BJ (cell line): ENCODE measurements around the gene PPY. TPM values are rescaled to one million over a fixed set of nuclear protein-coding genes. Genes with fewer than 3 reads are reported as not detected.

Source experiments
- CTCF ChIA-PET: fragments of 350-600 bp; formaldehyde crosslinking; extraction: SDS; loops from one replicate; lab custom pipeline; 2021; ENCODE audit warnings: antibody characterized with exemption, inconsistent platforms; lab: Yijun Ruan, JAX
- POLR2A ChIA-PET: fragments of 300-600 bp; sonication (Branson Sonifier 250); formaldehyde crosslinking; extraction: SDS; loops from one replicate; lab custom pipeline; 2021; ENCODE audit warnings: antibody characterized with exemption; lab: Charles Lee
- DNase-seq: peaks from one replicate; pipeline ENCODE4 v3.0.0-alpha.2; 2011; ENCODE audit warnings: low read depth
- H3K27me3 ChIP-seq: 2 replicates; pipeline ENCODE4 v1.6.0; 2011; ENCODE audit warnings: low read length; ENCODE audit not compliant: control insufficient read depth, insufficient read depth
- H3K36me3 ChIP-seq: 2 replicates; pipeline ENCODE4 v1.5.1; 2011; ENCODE audit warnings: low read length; ENCODE audit not compliant: control insufficient read depth, insufficient read depth
- H3K4me3 ChIP-seq: 2 replicates; pipeline ENCODE4 v1.5.1; 2011; ENCODE audit warnings: low read depth, mild to moderate bottlenecking, control low read depth, low read length
- CTCF ChIP-seq: IDR thresholded peaks from 2 replicates; pipeline ENCODE4 v1.5.1; 2011; ENCODE audit warnings: low read depth, mild to moderate bottlenecking, control low read depth, inconsistent platforms, low read length, moderate library complexity; ENCODE audit not compliant: insufficient read depth
- polyA plus RNA-seq: library from polyadenylated mRNA; depleted of rRNA; stranded (reverse); fragments of >200 nt; gene quantifications from 2 replicates; pipeline ENCODE4 v1.2.3, GENCODE V29; 2011

Gene PPY
- polyA plus RNA-seq, 1 experiment = not detected

GRCh38 chr17:43984521-43984920, 42.2 kb upstream of the PPY start:
- TF ChIP-seq CTCF = no peak
- no peaks in the 10 kb centered on the region for H3K36me3 ChIP-seq
- peaks cover 22% of the 10 kb centered on the region for H3K27me3 ChIP-seq
- DNase-seq = no peak
- POLR2A ChIA-PET = no interaction called here
- no peak overlapping the region for H3K4me3 ChIP-seq
- CTCF ChIA-PET = interaction anchor here (1.1 to 4.0 kb wide), 7 partner anchors 10 to 106 kb away, joined by 4 to 28 read pairs (median 7); partner anchors contain the start of gene MPP2

- Histone ChIP-seq H3K27me3 (peaks cover 22% of the 10 kb centered on the region), H3K36me3 (no peaks in the 10 kb centered on the region), H3K4me3 (peak overlapping the region; percentile 27)
- POLR2A ChIA-PET = no interaction called here
- peak; percentile 42 for TF ChIP-seq CTCF
- CTCF ChIA-PET = interaction anchor here (1.1 to 4.0 kb wide), 9 partner anchors 8 to 106 kb away, joined by 4 to 28 read pairs (median 6); partner anchors contain the start of gene MPP2
- no peak for DNase-seq
These were observed 41.5 kb upstream of the PPY start for GRCh38 chr17:43983515-43984411.

GRCh38 chr17:43983196-43983514, 40.9 kb upstream of the PPY start:
- no peak for TF ChIP-seq CTCF
- H3K36me3 ChIP-seq = no peaks in the 10 kb centered on the region
- peaks cover 24% of the 10 kb centered on the region for H3K27me3 ChIP-seq
- no peak overlapping the region for H3K4me3 ChIP-seq
- ChIA-PET POLR2A (no interaction called here), CTCF (interaction anchor here (1.4 to 4.0 kb wide), 8 partner anchors 8 to 105 kb away, joined by 4 to 28 read pairs (median 6); no protein-coding TSS in a partner anchor)
- DNase-seq = no peak

- H3K36me3 ChIP-seq = no peaks in the 10 kb centered on the region
- ChIA-PET POLR2A (no interaction called here), CTCF (interaction anchor here (1.4 to 4.0 kb wide), 5 partner anchors 9 to 35 kb away, joined by 4 to 28 read pairs (median 7); no protein-coding TSS in a partner anchor)
- TF ChIP-seq CTCF = no peak
- DNase-seq = no peak
- peaks cover 21% of the 10 kb centered on the region for H3K27me3 ChIP-seq
- H3K4me3 ChIP-seq = no peak overlapping the region
These were observed 39.9 kb upstream of the PPY start for GRCh38 chr17:43982171-43982570.

- peaks cover 26% of the 10 kb centered on the region for H3K27me3 ChIP-seq
- CTCF ChIA-PET = interaction anchor here (0.6 to 1.9 kb wide), 4 partner anchors 10 to 35 kb away, joined by 3 to 8 read pairs (median 5); no protein-coding TSS in a partner anchor
- POLR2A ChIA-PET = no interaction called here
- no peak for DNase-seq
- no peak for TF ChIP-seq CTCF
- no peak overlapping the region for H3K4me3 ChIP-seq
- H3K36me3 ChIP-seq = no peaks in the 10 kb centered on the region
These were observed 37.4 kb upstream of the PPY start for GRCh38 chr17:43979671-43980070.
